HG03135 (cell line): Measurements from ENCODE around the gene DNMT3A.
"Not testable (repeated sequence)": the region's sequence is repeated elsewhere in the genome, so short reads cannot be mapped to it uniquely, and the experiment has no call there.

ENCODE experiments used
- ATAC-seq: cut with Tn5 transposase; IDR thresholded peaks from one replicate; pipeline ENCODE4 v1.9.1; 2021; ENCODE audit warnings: mild to moderate bottlenecking, moderate library complexity; ENCODE audit not compliant: unreplicated experiment

DNMT3A gene

DNA sequence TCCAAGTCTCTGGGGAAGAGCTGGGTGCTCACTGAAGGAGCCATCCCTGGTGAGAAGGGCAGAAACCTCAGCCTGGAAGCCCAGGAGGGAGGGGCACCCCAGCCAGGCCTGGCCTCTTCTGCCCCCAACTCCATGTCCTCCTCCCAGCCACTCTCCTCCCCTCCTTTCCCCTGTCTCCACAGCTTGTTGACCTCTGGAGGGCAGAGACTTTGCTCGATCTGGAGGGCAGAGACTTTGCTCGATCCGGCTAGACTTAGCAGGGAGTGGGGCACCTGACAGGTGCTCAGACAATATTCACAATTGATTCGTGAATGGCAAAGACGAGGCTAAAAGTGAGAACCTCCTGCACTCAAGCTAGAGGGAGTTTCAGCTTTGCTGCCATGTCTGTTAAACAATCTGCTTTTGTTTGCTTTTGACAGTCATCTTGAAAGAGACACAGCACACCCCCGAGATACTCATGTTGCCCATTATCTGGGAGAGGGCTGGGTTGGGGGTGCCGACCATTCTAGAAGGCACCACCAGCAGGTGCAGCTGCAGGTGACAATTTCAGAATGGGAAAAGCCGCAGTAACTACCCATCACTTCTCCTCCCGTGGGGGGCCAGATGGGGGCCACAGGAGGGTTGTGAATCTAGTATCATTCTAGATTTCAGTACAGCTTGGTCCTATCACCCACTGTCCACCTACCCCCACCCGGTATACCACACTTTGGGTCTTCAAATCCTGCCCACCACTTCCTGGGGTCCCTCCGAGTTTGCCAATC lies 54.8 kb downstream of the DNMT3A start:
- no peak for ATAC-seq

DNA sequence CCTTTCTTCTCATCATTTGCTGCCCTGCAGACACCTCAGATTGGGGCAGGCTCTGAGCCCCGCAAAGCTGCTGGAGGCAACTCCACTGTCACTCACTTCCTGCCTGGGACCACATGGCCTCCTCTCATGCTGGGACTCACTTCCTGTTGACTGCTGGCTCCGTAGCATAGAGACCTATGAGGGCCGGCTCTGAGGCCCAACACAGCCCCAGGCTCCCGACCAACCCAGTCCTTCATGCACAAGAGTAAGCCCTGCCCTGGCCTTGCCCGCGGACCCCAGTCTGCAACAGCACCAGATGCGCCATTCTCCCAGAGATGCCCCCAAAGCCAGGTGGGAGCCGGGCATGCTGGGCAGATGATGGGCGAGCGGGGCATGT lies 55.7 kb downstream of the DNMT3A start:
- peak; percentile 79 for ATAC-seq

- ATAC-seq: no peak
Observed at GRCh38 chr2:25285265-25286024, 56.3 kb downstream of the DNMT3A start.

DNA sequence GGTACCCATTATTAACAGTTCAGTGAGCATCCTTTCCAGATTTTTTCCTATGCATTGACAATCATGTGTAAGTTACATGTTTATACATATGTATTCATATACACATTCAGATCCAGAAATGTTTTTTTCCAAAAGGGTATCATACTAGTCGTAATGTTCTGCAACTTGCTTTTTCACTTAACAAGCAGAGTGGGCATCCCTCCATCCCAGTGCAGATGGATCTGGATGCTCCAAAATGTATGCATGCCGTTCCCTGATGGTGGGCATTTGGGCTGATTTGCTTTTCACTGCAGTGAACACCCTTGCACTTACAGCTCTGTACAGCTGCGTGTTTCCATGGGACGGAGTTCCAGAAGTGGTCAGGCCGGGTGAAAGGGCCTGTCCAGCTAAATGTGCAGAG lies 57.0 kb downstream of the DNMT3A start:
- ATAC-seq: no peak

DNA sequence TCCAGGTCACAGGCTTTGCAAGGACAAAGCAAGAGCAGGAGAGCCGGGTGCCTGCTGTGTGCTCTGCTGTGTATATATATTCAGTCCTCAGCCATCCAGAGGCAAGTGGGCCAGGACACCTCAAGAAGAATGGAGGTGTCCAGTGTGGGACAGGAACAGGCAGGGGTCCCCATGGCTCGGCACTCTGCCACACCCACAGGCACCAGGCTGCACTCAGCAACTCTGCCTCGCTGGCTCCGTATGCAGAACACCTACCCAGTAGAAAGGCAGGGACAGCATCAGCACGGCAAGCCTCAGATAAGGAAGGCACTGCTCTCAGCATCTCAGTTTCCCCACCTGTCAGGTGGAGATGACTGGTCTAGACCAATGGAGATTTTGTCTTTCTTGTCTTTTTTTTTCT lies 57.8 kb downstream of the DNMT3A start:
- no peak for ATAC-seq

DNA sequence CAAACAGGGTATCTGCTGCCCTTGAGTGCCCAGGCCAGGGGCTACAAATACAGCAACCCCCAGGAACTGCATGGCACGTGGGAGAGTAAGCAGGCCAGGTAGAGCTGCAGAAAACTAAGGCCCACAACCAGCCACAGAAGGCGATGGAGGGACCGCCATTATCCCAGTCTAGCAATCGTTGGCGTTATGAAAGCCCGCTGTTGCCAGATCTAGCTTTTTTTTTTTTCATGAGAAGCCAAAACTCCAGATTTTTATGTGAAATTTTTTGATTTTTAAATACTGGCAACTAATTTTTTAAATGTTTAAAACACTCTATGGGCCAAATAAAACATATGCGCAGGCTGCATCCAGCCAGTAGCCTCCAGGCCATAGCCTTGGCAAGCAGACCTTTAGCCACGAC lies 59.8 kb downstream of the DNMT3A start:
- ATAC-seq: no peak

GRCh38 chr2:25281522-25281921 lies 60.2 kb downstream of the DNMT3A start:
- no peak for ATAC-seq

DNA sequence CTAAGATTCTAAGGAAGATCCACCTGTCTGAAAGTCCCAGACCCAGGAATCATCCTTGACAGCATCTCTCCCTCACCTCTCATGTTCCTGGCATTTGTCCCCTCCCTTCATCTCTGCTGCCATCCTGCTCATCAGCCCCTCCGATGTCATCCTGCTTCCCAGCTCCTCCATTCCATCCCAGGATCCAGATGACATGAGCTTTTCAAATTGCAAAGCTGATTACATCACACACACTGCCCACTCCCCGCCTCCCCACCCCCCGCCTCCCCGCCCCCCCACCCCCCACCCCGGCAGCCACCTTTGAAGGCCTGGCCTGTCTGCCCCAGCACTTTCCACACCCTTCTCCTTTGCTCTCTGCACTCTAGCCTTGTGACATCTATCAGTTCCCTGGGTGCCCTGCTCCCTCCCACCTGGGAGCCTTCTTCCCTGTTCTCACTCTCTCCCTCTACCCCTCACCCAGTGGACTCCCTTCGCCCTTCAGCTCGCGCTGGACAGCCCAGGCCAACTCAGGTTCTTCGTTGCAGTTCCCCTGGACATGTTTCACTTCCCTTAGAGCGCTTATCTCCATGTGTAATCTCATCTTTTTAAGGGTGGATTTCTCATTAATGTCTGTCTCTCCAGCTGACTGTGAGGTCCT lies 61.6 kb downstream of the DNMT3A start:
- ATAC-seq: no peak

GRCh38 chr2:25279091-25279651 lies 62.6 kb downstream of the DNMT3A start:
- peak; percentile 71 for ATAC-seq

GRCh38 chr2:25276569-25277465 lies 64.9 kb downstream of the DNMT3A start:
- peak; percentile 33 for ATAC-seq

- no peak for ATAC-seq
Observed at GRCh38 chr2:25275575-25275965, 66.2 kb downstream of the DNMT3A start.

- ATAC-seq: no peak
Observed at GRCh38 chr2:25274868-25275574, 66.7 kb downstream of the DNMT3A start.

GRCh38 chr2:25273985-25274535 lies 67.7 kb downstream of the DNMT3A start:
- no peak for ATAC-seq

DNA sequence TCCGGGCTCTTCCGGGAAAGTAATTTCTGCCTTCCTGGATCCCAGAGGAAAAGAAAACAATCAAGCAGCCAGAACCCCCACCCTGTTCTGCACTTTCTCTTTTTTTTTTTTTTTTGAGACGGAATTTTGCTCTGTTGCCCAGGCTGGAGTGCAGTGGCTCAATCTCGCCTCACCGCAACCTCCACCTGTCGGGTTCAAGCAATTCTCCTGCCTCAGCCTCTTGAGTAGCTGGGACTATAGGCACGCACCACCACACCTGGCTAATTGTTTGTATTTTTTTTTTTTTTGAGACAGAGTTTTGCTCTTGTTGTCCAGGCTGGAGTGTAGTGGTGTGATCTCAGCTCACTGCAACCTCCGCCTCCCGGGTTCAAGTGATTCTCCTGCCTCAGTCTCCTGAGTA lies 69.0 kb downstream of the DNMT3A start:
- ATAC-seq: not testable (repeated sequence)

DNA sequence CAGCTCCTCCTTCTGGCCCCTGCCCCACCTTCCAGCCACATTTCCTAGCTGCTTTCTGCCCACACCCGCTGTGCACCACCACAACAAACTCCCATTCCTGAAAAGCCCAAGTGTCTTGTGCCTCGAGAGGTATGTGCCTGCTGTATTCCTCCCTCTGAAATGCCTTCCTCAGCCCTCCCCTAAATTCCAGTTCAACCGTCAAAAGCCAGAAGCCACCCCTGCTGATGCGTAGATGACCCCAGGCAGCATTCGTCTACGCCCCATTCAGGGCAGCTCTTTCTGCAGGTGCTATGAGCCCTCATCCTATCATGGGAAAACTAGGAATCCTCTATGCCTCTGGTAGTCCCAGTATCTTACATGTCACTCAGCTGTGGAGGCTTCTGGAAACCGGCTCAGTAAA lies 71.7 kb downstream of the DNMT3A start:
- ATAC-seq: no peak

DNA sequence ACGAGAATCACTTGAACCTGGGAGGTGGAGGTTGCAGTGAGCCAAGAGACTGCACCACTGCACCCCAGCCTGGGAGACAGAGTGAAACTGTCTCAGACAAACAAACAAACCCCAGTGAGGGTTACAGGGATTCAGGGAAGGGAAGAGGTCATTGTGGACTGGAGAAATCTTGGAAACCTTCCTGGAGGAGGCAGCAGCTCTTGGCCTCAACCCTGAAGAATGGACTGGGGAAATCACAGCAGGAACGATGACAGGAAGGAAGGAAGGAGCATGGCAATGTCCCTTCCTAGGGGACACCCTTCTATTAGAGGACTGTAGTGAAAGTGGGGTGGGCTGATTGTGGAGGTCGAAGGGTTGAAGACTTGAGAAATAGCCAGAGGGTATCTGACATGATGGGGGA lies 72.5 kb downstream of the DNMT3A start:
- ATAC-seq: no peak

- no peak for ATAC-seq
Observed at GRCh38 chr2:25268139-25268538, 73.6 kb downstream of the DNMT3A start.

DNA sequence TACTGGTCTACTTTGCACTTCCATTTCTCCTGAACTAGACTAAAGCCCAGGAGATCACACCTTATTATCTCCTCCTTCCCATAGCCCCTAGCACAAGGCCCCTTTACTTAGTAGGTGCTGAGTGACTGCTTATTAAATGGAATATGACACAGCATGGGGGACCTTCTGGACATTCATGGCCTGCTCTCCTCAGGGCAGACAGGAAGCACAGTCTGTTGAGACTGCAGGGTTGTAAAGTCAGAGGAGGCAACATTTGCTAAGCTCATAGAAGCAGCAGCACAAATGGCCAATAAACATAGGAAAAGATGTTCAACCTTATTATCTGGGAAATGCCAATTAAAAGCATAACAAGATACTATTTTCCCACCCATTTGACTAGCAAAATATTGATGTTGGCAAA lies 75.3 kb downstream of the DNMT3A start:
- no peak for ATAC-seq

- no peak for ATAC-seq
Observed at GRCh38 chr2:25265802-25266201, 75.9 kb downstream of the DNMT3A start.

DNA sequence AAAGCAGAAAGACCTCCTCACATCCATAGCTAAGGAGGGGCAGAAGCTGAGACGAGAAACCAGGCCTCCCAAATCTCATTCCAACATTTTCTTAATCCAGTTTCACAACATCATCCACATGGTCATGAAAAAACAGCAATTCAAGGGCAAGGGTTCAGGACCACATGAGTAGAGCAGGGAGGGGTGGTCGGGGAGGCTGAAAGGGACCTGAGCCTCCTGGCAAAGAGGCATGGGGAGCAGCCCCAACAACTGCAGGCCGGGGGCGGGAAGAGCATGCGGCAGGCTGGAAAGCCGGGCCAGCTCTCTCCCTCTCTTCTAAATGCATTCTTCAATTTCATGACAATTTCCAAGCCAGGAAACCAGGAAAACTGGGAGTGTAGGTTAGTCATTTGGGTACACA lies 76.7 kb downstream of the DNMT3A start:
- no peak for ATAC-seq
